Epithelial cell of esophagus (primary cell): ENCODE data around the gene ZMAT5.

Experiments
- DNase-seq: peaks from one replicate; pipeline ENCODE4 v3.0.0; 2010; ENCODE audit warnings: low read depth
- H3K4me3 ChIP-seq: 2 replicates; pipeline ENCODE4 v1.5.1; 2011; ENCODE audit warnings: mild to moderate bottlenecking, low read length, control low read depth
- CTCF ChIP-seq: IDR thresholded peaks from 2 replicates; pipeline ENCODE4 v1.5.1; 2011; ENCODE audit warnings: low read depth, mild to moderate bottlenecking, low read length, control low read depth, inconsistent platforms; ENCODE audit not compliant: insufficient read depth; ENCODE audit errors: missing control alignments

Gene ZMAT5

DNA sequence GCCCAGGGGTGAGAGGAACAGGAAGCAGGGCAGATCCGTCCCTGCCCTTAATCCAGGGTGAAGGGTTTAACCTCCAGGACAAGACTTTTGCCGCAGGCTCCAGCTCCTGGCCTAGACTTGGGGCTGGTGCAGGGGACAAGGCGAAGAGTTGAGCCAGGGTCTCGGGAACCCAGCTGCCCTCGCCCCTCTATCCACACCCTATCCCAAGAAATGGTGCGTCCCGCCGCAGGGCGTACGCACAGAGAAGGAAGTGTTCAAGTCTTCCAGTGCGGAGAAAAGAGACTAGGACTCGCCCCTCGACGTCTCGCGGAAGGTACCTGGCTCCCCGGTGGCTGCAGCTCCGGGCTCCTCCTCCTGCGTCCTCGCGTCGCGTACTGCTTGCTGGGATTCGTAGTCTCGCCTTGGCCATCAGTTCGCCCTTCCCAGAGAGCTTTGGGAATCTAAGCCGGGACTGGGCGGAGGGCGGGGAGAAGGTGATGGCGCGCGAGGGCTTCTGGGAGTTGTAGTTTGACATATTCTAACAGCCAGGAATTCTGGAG is at the start of gene ZMAT5:
ZMAT5 (minus strand) TSS at position 376 of the 539 bp plus-strand sequence. CDS start 18,463 bp downstream, outside the sequence.
- H3K4me3 ChIP-seq: peak within 1 kb of the TSS; percentile 74
- TF ChIP-seq CTCF: no peak
- peak; percentile 99 for DNase-seq

GRCh38 chr22:29816539-29816938 is 49.7 kb upstream of the ZMAT5 start:
- H3K4me3 ChIP-seq: no peak overlapping the region
- TF ChIP-seq CTCF: no peak
- DNase-seq: no peak

- H3K4me3 ChIP-seq: no peak overlapping the region
- peak; percentile 51 for DNase-seq
- TF ChIP-seq CTCF: no peak
Observed at GRCh38 chr22:29816128-29816527, 49.3 kb upstream of the ZMAT5 start.

DNA sequence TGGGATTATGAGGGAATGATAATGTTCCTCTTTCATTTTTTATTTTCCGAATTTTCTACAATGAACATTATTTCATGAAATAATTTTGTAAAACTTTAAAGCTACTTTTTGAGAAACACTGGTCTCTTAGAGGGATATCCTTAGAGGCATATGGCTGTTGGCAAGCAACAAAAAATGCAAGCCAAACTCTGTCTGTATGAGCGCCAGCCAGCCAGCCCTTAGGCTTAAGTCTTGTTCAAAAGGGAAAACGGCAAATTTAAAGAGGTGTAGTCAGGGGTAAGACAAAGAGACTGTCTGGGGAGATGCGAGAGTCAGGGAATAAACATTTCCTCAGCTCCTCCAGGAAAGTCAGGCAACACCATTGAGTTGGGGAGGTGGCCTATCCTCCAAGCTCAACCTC is 48.8 kb upstream of the ZMAT5 start:
- no peak for TF ChIP-seq CTCF
- DNase-seq: no peak
- no peak overlapping the region for H3K4me3 ChIP-seq

GRCh38 chr22:29814003-29814402 is 47.2 kb upstream of the ZMAT5 start:
- peak; percentile 60 for DNase-seq
- no peak for TF ChIP-seq CTCF
- H3K4me3 ChIP-seq: no peak overlapping the region

- DNase-seq: no peak
- no peak overlapping the region for H3K4me3 ChIP-seq
- TF ChIP-seq CTCF: no peak
Observed at GRCh38 chr22:29813563-29813962, 46.8 kb upstream of the ZMAT5 start.

- TF ChIP-seq CTCF: no peak
- no peak overlapping the region for H3K4me3 ChIP-seq
- DNase-seq: no peak
Observed at GRCh38 chr22:29813126-29813525, 46.3 kb upstream of the ZMAT5 start.
